DND-41 (cell line): ENCODE data around the gene OR2AE1.

Source experiments
- ATAC-seq: fragments of 200-7000 bp; cut with Tn5 transposase; 3 replicates; pipeline ENCODE4 v1.9.1; 2021; ENCODE audit warnings: low read depth; ENCODE audit not compliant: insufficient read depth
- DNase-seq: peaks from one replicate; pipeline ENCODE4 v3.0.0-alpha.2; 2020
- H2AFZ ChIP-seq: 2 replicates; pipeline ENCODE4 v1.6.0; 2012; ENCODE audit warnings: low read depth, low read length
- H3K27ac ChIP-seq: 2 replicates; pipeline ENCODE4 v1.5.1; 2012; ENCODE audit warnings: low read length, inconsistent platforms
- H3K27me3 ChIP-seq: fragments of 200-600 bp; sonication (generic); 2 replicates; pipeline ENCODE4 v1.6.0; 2012; ENCODE audit warnings: low read length, mild to moderate bottlenecking, inconsistent platforms; ENCODE audit not compliant: insufficient read depth, poor library complexity
- H3K36me3 ChIP-seq: 2 replicates; pipeline ENCODE4 v1.5.1; 2012; ENCODE audit warnings: low read length, inconsistent platforms; ENCODE audit not compliant: insufficient read depth
- H3K4me1 ChIP-seq: 2 replicates; pipeline ENCODE4 v1.5.1; 2012; ENCODE audit warnings: mild to moderate bottlenecking, low read length; ENCODE audit not compliant: insufficient read depth
- H3K4me2 ChIP-seq: 2 replicates; pipeline ENCODE4 v1.6.0; 2012; ENCODE audit warnings: mild to moderate bottlenecking, moderate library complexity, low read length, inconsistent platforms; ENCODE audit not compliant: insufficient read depth
- H3K4me3 ChIP-seq, 2 experiments: fragments of 200-600 bp in 1 of 2; shearing (Covaris generic) in 1 of 2; 2 replicates each; pipeline ENCODE4 v1.5.1; 2012 to 2016; ENCODE audit warnings: inconsistent platforms in 2 of 2, low read length in 2 of 2, mild to moderate bottlenecking in 2 of 2, low read depth in 1 of 2, moderate library complexity in 1 of 2
- H3K79me2 ChIP-seq: 2 replicates; pipeline ENCODE4 v1.6.0; 2012; ENCODE audit warnings: low read length, inconsistent platforms; ENCODE audit not compliant: insufficient read depth
- H3K9ac ChIP-seq: 2 replicates; pipeline ENCODE4 v1.6.0; 2012; ENCODE audit warnings: low read depth, mild to moderate bottlenecking, inconsistent platforms, low read length, moderate library complexity
- H3K9me3 ChIP-seq: 2 replicates; pipeline ENCODE4 v1.5.1; 2012; ENCODE audit warnings: low read length, moderate library complexity, mild to moderate bottlenecking, inconsistent platforms; ENCODE audit not compliant: insufficient read depth, severe bottlenecking
- H4K20me1 ChIP-seq: 2 replicates; pipeline ENCODE4 v1.6.0; 2012; ENCODE audit warnings: low read length; ENCODE audit not compliant: insufficient read depth
- EZH2 ChIP-seq: IDR thresholded peaks from 3 replicates; pipeline ENCODE4 v1.6.1; 2012; ENCODE audit warnings: borderline replicate concordance, low read depth, mild to moderate bottlenecking, moderate library complexity, low read length, inconsistent platforms; ENCODE audit not compliant: severe bottlenecking
- TF ChIP-seq, protein P1 (sequence below): IDR thresholded peaks from 2 replicates; pipeline ENCODE4 v1.5.1; 2012; ENCODE audit warnings: borderline replicate concordance, low read length, moderate library complexity, mild to moderate bottlenecking; ENCODE audit not compliant: poor library complexity, severe bottlenecking; ENCODE audit errors: extremely low read depth

The OR2AE1 gene

DNA sequence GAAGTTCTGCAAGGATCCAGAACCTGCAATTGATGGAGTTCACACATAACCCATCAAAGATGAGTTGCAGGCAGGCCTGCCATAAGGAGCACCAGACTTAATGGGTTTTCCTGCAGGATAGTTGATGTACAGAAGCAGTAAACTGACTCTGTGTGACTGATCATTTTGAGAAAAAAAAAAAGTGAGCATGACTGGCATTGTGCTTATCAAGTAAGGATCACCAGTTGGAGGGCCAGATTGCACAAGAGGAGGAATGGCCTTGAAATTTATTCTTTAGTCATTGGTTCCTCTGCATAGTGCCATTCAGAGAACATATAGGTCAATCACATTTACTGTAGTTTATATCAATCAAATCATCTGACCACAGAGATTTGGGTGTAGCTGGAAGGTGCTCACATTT is 45.2 kb downstream of the OR2AE1 start:
- Histone ChIP-seq H3K9me3 (no peaks in the 10 kb centered on the region), H3K4me3 (no peak overlapping the region), H3K9ac (no peak overlapping the region), H3K4me1 (peaks cover 21% of the 10 kb centered on the region), H3K36me3 (no peaks in the 10 kb centered on the region), H4K20me1 (no peaks in the 10 kb centered on the region), H2AFZ (no peak overlapping the region), H3K79me2 (no peaks in the 10 kb centered on the region), H3K4me2 (no peak overlapping the region), H3K27me3 (no peaks in the 10 kb centered on the region), H3K27ac (no peak overlapping the region)
- no peak for DNase-seq
- TF ChIP-seq, protein P1, sequence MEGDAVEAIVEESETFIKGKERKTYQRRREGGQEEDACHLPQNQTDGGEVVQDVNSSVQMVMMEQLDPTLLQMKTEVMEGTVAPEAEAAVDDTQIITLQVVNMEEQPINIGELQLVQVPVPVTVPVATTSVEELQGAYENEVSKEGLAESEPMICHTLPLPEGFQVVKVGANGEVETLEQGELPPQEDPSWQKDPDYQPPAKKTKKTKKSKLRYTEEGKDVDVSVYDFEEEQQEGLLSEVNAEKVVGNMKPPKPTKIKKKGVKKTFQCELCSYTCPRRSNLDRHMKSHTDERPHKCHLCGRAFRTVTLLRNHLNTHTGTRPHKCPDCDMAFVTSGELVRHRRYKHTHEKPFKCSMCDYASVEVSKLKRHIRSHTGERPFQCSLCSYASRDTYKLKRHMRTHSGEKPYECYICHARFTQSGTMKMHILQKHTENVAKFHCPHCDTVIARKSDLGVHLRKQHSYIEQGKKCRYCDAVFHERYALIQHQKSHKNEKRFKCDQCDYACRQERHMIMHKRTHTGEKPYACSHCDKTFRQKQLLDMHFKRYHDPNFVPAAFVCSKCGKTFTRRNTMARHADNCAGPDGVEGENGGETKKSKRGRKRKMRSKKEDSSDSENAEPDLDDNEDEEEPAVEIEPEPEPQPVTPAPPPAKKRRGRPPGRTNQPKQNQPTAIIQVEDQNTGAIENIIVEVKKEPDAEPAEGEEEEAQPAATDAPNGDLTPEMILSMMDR = no peak
- TF ChIP-seq EZH2 = no peak
- ATAC-seq = no peak

DNA sequence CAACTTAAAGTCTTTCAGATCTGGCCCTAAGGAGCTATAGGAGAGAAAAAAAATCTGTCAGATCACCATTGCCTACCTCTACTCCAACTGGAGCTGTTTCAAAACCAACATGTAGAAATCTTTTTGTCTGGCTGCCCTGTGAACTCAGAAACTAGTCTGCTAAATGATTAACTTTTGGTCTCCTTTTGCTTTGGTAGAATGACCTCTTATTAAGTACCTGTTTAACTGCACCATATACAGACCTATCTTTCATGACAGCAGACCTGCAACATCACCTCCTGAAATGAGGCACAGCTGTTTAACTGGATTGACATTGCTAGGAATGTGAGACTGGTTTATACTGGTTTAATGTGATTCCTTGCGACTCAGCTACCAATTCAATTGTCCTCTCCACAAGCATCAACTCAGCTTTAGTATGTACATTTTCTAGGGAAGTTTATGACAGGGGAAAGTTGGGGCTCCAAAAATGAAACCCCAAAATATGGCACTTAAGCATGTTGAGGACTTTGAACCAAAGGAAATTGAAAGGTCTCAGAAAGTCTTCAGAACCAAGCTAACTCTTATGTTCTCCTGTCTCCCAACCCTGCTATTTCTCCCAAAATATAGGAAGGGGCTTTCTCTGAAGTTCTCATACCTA is 47.2 kb downstream of the OR2AE1 start:
- Histone ChIP-seq H3K4me2 (no peak overlapping the region), H3K4me3 (no peak overlapping the region), H3K4me1 (peaks cover 21% of the 10 kb centered on the region), H3K79me2 (no peaks in the 10 kb centered on the region), H3K9ac (no peak overlapping the region), H3K27me3 (no peaks in the 10 kb centered on the region), H2AFZ (no peak overlapping the region), H3K9me3 (no peaks in the 10 kb centered on the region), H4K20me1 (no peaks in the 10 kb centered on the region), H3K36me3 (no peaks in the 10 kb centered on the region), H3K27ac (no peak overlapping the region)
- ATAC-seq (no peak), DNase-seq (no peak)
- no peak for TF ChIP-seq EZH2
- TF ChIP-seq, protein P1 = no peak

DNA sequence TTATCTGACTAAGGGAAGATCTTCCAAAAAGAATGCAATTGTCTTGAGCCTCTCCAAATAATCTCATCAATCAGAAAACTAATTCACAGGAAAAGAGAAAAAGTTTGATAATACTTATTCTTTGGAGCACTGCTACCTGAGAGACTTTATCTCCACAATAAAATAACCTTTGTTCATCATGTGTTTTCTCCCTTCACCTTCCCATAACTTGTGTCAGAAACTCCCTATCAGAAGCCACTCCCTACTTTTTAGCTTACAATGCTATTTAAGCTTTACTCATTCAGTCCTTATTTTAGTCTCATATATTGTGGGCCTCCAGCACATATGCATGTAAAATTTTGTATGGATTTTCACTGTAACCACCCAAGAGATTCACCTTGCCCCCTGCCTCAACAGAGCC is 48.0 kb downstream of the OR2AE1 start:
- no peaks in the 10 kb centered on the region for H3K9me3 ChIP-seq
- no peak overlapping the region for H3K27ac ChIP-seq
- H3K4me3 ChIP-seq = no peak overlapping the region
- TF ChIP-seq, protein P1 = no peak
- no peak for TF ChIP-seq EZH2
- no peaks in the 10 kb centered on the region for H3K27me3 ChIP-seq
- H3K4me2 ChIP-seq = no peak overlapping the region
- H3K4me1 ChIP-seq = peaks cover 13% of the 10 kb centered on the region
- H3K9ac ChIP-seq = no peak overlapping the region
- H2AFZ ChIP-seq = no peak overlapping the region
- H3K36me3 ChIP-seq = no peaks in the 10 kb centered on the region
- no peaks in the 10 kb centered on the region for H4K20me1 ChIP-seq
- DNase-seq (no peak), ATAC-seq (no peak)
- no peaks in the 10 kb centered on the region for H3K79me2 ChIP-seq
